ENCODE data around the gene PDE10A.

The PDE10A gene

DNA sequence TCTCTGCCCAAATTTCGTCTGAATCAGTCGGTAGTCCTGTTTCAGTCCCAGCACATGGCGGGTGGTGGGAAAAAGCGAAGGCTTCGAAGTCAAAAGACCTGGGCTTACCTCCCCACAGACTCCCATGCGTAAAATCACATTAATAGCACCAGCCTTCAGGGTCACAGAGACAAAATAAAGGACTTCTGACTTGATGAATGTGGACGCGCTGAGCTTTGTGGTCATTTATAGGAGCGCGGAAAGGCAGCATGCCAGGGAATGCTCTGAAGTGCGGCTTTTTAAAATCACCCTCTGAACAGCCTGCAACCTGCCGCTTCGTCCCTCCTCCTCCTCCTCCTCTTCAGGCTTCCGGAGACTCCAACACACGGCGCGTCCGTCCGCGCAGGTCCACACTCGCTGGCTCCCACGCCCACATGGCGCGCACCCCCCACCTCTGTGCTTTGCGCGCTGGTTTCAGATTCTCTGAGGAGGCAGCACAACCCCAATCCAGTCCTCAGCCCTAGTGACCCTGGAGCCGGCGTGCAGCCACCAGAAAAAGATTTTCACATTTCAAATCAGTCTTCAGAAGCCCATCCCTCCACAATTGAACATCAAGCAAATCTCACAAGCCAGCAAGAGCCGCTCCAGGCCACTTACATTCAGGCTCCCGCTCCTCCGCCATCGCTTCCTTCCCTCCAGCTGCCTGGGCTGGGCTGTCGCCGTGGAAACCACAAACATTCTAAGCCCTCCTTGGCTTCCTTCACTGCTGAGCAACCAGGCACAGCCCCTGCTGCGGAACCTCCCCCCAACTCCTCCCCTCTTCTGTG, 353.9 kb downstream of the PDE10A start, which contains the start of gene C6orf118:
Gene C6orf118 (minus strand): TSS at position 680 of the 806 bp plus-strand sequence. CDS start 19 bp downstream, at position 661.
- Mint-ChIP-seq H3K27me3 (peaks cover 5% of the 10 kb centered on the region), H3K9me3 (no peaks in the 10 kb centered on the region), H3K36me3 (ENCODE audit: low read depth) (no peaks in the 10 kb centered on the region), H3K4me3 (peak within 1 kb of the TSS; percentile 42), H3K27ac (no peak within 1 kb of the TSS), H3K4me1 (peaks cover 4% of the 10 kb centered on the region)
- DNase-seq (no peak), ATAC-seq (peak; percentile 33)

DNA sequence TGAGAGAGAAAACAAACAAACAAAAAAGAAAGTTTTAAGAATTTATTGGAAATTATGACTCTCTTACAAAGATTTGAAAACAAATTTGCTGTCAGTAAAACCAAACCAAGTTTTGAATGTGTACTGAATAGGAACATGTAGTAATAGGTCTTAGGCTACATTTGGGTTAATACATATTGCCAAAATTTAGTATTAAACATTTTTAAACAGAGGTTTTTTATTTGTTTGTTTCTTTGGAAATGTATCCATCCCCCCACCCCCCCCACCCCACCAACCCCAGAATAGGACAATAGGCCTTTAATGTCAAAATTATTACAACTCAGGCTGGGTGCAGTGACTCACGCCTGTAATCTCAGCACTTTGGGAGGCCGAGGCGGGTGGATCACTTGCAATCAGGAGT, 356.1 kb downstream of the PDE10A start:
- Mint-ChIP-seq H3K4me3 (no peak overlapping the region), H3K36me3 (ENCODE audit: low read depth) (no peaks in the 10 kb centered on the region), H3K9me3 (no peaks in the 10 kb centered on the region), H3K27ac (no peak overlapping the region), H3K4me1 (peaks cover 4% of the 10 kb centered on the region), H3K27me3 (peaks cover 5% of the 10 kb centered on the region)
- ATAC-seq: no peak
- DNase-seq: no peak

DNA sequence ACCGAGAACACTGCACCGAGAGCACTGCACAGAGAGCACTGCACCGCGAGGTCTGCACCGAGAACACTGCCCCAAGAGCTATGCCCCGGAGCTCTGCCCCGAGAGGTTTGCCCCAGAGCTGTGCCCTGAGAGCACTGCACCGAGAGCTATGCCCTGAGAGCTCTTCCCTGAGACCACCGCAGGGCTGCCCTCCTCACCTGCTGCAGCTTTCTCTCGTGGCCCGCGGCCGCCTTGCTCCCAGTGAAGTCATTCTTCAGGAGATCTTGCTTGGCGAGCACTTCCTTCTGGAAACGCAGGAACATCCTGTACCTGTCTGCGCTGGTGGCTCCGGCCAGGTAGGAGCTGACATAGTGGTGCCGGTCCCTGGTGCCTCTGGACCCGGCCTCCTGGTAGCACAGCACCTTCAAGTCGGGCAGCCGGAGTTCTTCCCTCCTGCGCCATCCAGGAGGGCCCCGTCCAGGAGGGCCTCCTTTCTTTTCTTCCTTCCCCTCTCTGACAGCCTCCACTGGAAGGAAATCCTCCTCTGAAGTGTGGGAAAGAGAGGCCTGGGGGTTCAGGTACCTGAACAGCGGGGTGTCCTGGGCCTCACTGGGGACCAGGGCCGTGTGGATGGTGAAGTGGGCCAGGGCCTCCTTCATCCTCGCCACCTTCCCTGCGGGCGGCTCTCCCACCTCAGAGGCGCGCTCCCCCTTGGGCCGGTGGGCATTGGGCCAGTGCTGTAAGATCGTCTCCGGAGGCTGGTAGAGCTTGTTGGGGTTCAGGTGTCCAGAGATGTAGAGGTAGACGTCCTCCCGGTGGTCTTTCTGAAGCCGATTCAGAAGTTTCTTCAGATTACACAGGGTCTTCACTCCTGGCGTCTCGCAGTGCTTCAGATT, 361.4 kb downstream of the PDE10A start:
- H3K4me3 Mint-ChIP-seq: no peak overlapping the region
- ATAC-seq (no peak), DNase-seq (no peak)
- H3K4me1 Mint-ChIP-seq: no peaks in the 10 kb centered on the region
- H3K27ac Mint-ChIP-seq: no peak overlapping the region
- H3K36me3 Mint-ChIP-seq (ENCODE audit: low read depth): no peaks in the 10 kb centered on the region
- no peaks in the 10 kb centered on the region for H3K9me3 Mint-ChIP-seq
- no peaks in the 10 kb centered on the region for H3K27me3 Mint-ChIP-seq

DNA sequence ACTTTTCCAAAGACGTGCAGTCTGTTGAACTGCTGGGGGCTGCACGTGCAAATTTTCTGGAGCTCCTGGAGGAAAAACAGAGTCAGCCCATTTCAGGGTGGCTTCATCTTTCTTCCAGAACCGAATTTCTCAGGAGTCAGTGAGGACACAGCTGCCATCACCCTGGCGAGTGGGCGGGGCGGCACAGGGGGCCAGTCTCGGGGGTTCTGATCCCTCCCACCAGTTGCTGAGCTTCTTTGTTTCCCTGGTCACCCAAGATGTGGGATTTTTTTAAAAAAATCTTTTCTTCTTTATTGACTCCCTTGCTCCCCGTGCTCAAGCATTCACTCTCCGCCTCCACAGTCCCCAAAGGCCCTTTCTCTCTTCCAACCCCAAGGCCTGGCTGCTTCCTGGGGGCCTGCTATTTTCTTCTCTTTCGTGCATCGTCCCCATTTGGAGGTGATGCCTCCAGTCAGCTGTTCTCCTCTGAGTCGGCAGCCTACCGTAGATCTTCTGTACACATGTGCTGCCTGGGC, 362.6 kb downstream of the PDE10A start:
- Mint-ChIP-seq H3K4me3 (no peak overlapping the region), H3K4me1 (no peaks in the 10 kb centered on the region), H3K36me3 (ENCODE audit: low read depth) (no peaks in the 10 kb centered on the region), H3K27me3 (no peaks in the 10 kb centered on the region), H3K9me3 (peaks cover 3% of the 10 kb centered on the region), H3K27ac (no peak overlapping the region)
- DNase-seq: no peak
- no peak for ATAC-seq

DNA sequence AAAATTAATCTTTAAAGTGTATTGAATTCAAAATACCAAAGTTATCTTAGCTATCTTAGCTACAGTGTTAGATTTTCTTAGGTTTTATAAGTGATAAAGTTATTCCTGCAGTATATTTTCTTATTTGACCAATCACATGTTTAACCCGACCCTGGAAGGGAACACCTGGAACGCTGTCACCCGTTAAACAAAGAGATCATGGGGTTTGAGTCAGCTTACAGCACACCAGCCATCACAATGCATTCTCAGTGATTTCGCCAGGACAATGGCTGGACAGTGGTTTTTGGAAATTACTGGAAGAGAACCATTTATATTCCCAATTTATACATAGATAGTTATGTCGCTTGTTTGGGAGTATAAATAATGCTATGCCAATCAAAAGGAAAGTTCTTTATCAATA, 364.2 kb downstream of the PDE10A start:
- Mint-ChIP-seq H3K4me1 (no peaks in the 10 kb centered on the region), H3K27me3 (no peaks in the 10 kb centered on the region)

DNA sequence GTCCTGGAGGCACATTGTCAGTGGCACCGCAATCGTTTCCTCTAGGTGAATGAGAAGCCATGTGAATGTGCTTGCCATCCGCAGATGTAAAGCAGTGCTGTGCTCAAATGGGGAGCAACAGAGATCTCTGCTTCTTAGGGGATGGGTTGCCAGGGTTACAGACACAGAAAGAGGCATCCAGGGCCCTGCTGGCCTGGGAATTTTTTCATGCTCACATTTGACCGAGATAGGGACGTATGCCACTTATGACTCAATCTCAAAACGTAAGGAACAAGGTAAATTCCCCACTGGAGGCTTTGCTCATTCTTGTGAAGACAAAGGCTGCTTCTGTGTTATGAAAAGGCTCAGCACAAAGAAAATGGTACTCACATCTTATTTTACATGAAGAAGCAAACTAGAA, 364.6 kb downstream of the PDE10A start:
- no peaks in the 10 kb centered on the region for H3K27me3 Mint-ChIP-seq
- H3K9me3 Mint-ChIP-seq: peaks cover 3% of the 10 kb centered on the region
- DNase-seq (no peak), ATAC-seq (no peak)
- H3K4me3 Mint-ChIP-seq: no peak overlapping the region
- no peaks in the 10 kb centered on the region for H3K4me1 Mint-ChIP-seq
- H3K36me3 Mint-ChIP-seq (ENCODE audit: low read depth): no peaks in the 10 kb centered on the region
- no peak overlapping the region for H3K27ac Mint-ChIP-seq

More for the DNA sequence above, 364.2 kb downstream of the PDE10A start:
- Mint-ChIP-seq H3K36me3 (ENCODE audit: low read depth) (no peaks in the 10 kb centered on the region), H3K4me3 (no peak overlapping the region), H3K9me3 (peaks cover 3% of the 10 kb centered on the region), H3K27ac (no peak overlapping the region)
- no peak for DNase-seq
- ATAC-seq: no peak

DNA sequence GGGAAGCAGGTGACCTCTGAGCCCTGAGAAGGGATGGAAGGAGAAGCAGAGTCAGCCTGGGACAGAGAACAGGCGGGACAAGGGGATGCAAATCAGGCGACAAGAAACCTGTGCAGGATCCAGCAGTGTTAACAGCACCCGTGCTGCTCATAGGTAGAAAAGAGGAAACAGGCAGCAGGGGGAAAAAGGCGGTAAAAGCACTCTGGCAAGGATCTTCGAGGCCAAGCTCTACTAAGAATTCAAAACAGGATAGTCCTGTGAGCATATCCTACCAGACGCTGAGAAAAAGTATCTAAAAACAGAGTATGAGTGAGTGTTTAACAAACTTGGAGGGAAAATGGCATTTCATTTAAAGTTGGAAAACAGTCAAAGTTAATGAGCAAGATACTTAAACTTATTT, 370.4 kb downstream of the PDE10A start:
- no peak overlapping the region for H3K4me3 Mint-ChIP-seq
- ATAC-seq: no peak
- no peaks in the 10 kb centered on the region for H3K36me3 Mint-ChIP-seq (ENCODE audit: low read depth)
- H3K27me3 Mint-ChIP-seq: no peaks in the 10 kb centered on the region
- H3K27ac Mint-ChIP-seq: no peak overlapping the region
- DNase-seq: no peak
- no peaks in the 10 kb centered on the region for H3K4me1 Mint-ChIP-seq
- peaks cover 8% of the 10 kb centered on the region for H3K9me3 Mint-ChIP-seq
